ENCODE data around the gene BCL7C. TPM values are rescaled to one million over a fixed set of nuclear protein-coding genes. Genes with fewer than 3 reads are reported as not detected.
A peak's percentile ranks its signal among the peaks of the same experiment; 100 is the strongest.

BCL7C gene
- total and polyA plus RNA-seq, 2 of the 4 experiments (the other 2 are of a cell fraction): 32.3 to 34.9 TPM

- H3K4ac ChIP-seq (ENCODE audit: low read depth, low read length): peak overlapping the region; percentile 99
- dilution Hi-C loops (cut with HindIII; ENCODE audit: low sequenced_read_pairs, unreplicated experiment) (no loop called here), in situ Hi-C loops (cut with MboI; ENCODE audit: low sequenced_read_pairs) (no loop called here), intact Hi-C loops (cut with micrococcal nuclease) (no loop called here)
- TF ChIP-seq MAZ (IDR thresholded peaks at IDR 0.05; ENCODE audit: borderline replicate concordance, low read depth, low read length) (no peak), FOS (IDR thresholded peaks at IDR 0.05; ENCODE audit: low read depth, low read length) (no peak), RCOR1 (IDR thresholded peaks at IDR 0.05; ENCODE audit: insufficient replicate concordance, low read length) (no peak), MAFK (IDR thresholded peaks at IDR 0.05; ENCODE audit: low read depth, low read length) (no peak), POLR2A (IDR thresholded peaks at IDR 0.05; ENCODE audit: low read depth, low read length) (no peak), RAD21 (IDR thresholded peaks at IDR 0.05; ENCODE audit: low read length) (no peak), CTCF (conservative IDR thresholded peaks at IDR 0.05; ENCODE audit: low read depth, low read length) (no peak), MXI1 (IDR thresholded peaks at IDR 0.05; ENCODE audit: borderline replicate concordance, low read depth, low read length) (no peak), CEBPB (IDR thresholded peaks at IDR 0.05; ENCODE audit: low read depth, low read length) (no peak)
- TF ChIP-seq, protein P1, sequence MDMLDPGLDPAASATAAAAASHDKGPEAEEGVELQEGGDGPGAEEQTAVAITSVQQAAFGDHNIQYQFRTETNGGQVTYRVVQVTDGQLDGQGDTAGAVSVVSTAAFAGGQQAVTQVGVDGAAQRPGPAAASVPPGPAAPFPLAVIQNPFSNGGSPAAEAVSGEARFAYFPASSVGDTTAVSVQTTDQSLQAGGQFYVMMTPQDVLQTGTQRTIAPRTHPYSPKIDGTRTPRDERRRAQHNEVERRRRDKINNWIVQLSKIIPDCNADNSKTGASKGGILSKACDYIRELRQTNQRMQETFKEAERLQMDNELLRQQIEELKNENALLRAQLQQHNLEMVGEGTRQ (IDR thresholded peaks at IDR 0.05; ENCODE audit: low read depth, low read length): no peak
- TF ChIP-seq, protein P2, sequence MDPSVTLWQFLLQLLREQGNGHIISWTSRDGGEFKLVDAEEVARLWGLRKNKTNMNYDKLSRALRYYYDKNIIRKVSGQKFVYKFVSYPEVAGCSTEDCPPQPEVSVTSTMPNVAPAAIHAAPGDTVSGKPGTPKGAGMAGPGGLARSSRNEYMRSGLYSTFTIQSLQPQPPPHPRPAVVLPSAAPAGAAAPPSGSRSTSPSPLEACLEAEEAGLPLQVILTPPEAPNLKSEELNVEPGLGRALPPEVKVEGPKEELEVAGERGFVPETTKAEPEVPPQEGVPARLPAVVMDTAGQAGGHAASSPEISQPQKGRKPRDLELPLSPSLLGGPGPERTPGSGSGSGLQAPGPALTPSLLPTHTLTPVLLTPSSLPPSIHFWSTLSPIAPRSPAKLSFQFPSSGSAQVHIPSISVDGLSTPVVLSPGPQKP (IDR thresholded peaks at IDR 0.05; ENCODE audit: borderline replicate concordance, low read depth, low read length): no peak
- no peak overlapping the region for H2BK120ac ChIP-seq (ENCODE audit: low read depth, low read length)
- H4K20me1 ChIP-seq (ENCODE audit: insufficient read depth, low read length): 0 out of 2 replicates have a peak, but pooled peaks cover 5% of the 10 kb centered on the region
- H2AK9ac ChIP-seq (replicated peaks; ENCODE audit: low read depth, low read length, poor library complexity): peak overlapping the region; percentile 100
- ChIA-PET CTCF (interaction anchor here (1.4 kb wide), 1 partner anchor 9 kb away, joined by 5 read pairs; no protein-coding TSS in a partner anchor), POLR2A (ENCODE audit: unreplicated experiment) (no interaction called here)
- H4K91ac ChIP-seq (ENCODE audit: insufficient read depth, low read depth, low read length): peak overlapping the region; percentile 92
- no peaks in the 10 kb centered on the region for H3K27me3 ChIP-seq (ENCODE audit: control insufficient read depth, insufficient read depth, low read length)
- peak overlapping the region; percentile 82 to 96; a peak in 2 of 4 replicates for H4K8ac ChIP-seq (ENCODE audit: low read depth in 2 of 2, low read length in 2 of 2)
- peaks cover 23% of the 10 kb centered on the region for H3K4me1 ChIP-seq (ENCODE audit: control insufficient read depth, insufficient read depth, low read length)
- peak overlapping the region; percentile 99 for H2AFZ ChIP-seq (replicated peaks; ENCODE audit: low read length, poor library complexity)
- DNase-seq: no peak
- H2BK5ac ChIP-seq (ENCODE audit: low read depth, low read length, poor library complexity, severe bottlenecking): peak overlapping the region; percentile 93
- H3K9me3 ChIP-seq (ENCODE audit: control insufficient read depth, insufficient read depth, low read length): no peaks in the 10 kb centered on the region
- H2BK15ac ChIP-seq (ENCODE audit: low read depth, low read length): no peak overlapping the region
- ATAC-seq (ENCODE audit: low read depth): no peak
- peak overlapping the region; percentile 96 for H3K9ac ChIP-seq (ENCODE audit: low read depth, low read length)
- peaks cover 23% of the 10 kb centered on the region for H3K36me3 ChIP-seq (ENCODE audit: control insufficient read depth, insufficient read depth, low read length)
- H3K14ac ChIP-seq (replicated peaks; ENCODE audit: low read depth, low read length): peak overlapping the region; percentile 100
- BruUV-seq (replicated peaks): no TSS peak
- H3K23ac ChIP-seq (ENCODE audit: low read depth, low read length): peak overlapping the region; percentile 99
- peak overlapping the region; percentile 94 for H3K4me2 ChIP-seq (ENCODE audit: low read depth, low read length)
- peaks cover 25% of the 10 kb centered on the region for H3K9me1 ChIP-seq (ENCODE audit: insufficient read depth, low read length)
- H3K18ac ChIP-seq (ENCODE audit: low read depth, low read length): no peak overlapping the region
- H2BK20ac ChIP-seq (ENCODE audit: low read depth, low read length): no peak overlapping the region
- peak overlapping the region; percentile 90 for H3K27ac ChIP-seq (ENCODE audit: insufficient read depth, low read length)
- WGBS, 2 experiments (ENCODE audit: extremely low coverage in 2 of 2, insufficient read length in 1 of 2): no CpG with 5 or more reads among the region's 20 CpGs
- peak overlapping the region; percentile 98 for H3K4me3 ChIP-seq (ENCODE audit: insufficient read depth, low read depth, low read length)
- peaks cover 16 to 64% of the 10 kb centered on the region in 2 experiments for H3K79me1 ChIP-seq (ENCODE audit: low read depth in 1 of 2, low read length in 2 of 2)
- no peak overlapping the region; the same call in 1 of the 2 replicates for H3K56ac ChIP-seq (ENCODE audit: extremely low read depth, insufficient read depth, low read length)
- peak overlapping the region; percentile 91 for H2AK5ac ChIP-seq (ENCODE audit: low read depth, low read length)
- H4K5ac ChIP-seq (ENCODE audit: low read depth, low read length): no peak overlapping the region; the same call in 1 of the 2 replicates
Measured at GRCh38 chr16:30892670-30893416, 1.0 kb downstream of the BCL7C start.
